Endothelial cell of umbilical vein (primary cell): Measurements from ENCODE around the gene RPS6KA3. TPM values are rescaled to one million over a fixed set of nuclear protein-coding genes. Genes with fewer than 3 reads are reported as not detected.

Experiments used
- BruUV-seq: library from RNA; stranded (reverse); fragments of 400-500 nt; replicated peaks from 2 replicates; lab custom pipeline; 2021; lab: Mats Ljungman, UMichigan
- CTCF ChIA-PET: fragments of 300-600, 350-600 bp; sonication (Branson Sonifier 250); formaldehyde crosslinking; loops from one replicate; lab custom pipeline; 2021; ENCODE audit warnings: antibody characterized with exemption, inconsistent platforms; lab: Charles Lee
- POLR2A ChIA-PET: fragments of 300-600, 350-600 bp; sonication (Branson Sonifier 250); formaldehyde crosslinking; loops from one replicate; lab custom pipeline; 2021; ENCODE audit warnings: antibody characterized with exemption, inconsistent platforms; lab: Charles Lee
- DNase-seq: peaks from one replicate; pipeline ENCODE4 v3.0.0-alpha.2; 2011; ENCODE audit warnings: low read depth, low spot score
- FAIRE-seq: peaks from 2 replicates; lab custom pipeline; 2011; peaks lifted over from hg19 to GRCh38; lab: Jason Lieb, UNC
- H2AFZ ChIP-seq: 2 replicates; pipeline ENCODE4 v1.6.0; 2012; ENCODE audit warnings: low read depth, low read length, control low read depth, inconsistent platforms
- H3K27ac ChIP-seq: 2 replicates; pipeline ENCODE4 v1.5.1; 2011; ENCODE audit warnings: low read depth, mild to moderate bottlenecking, control low read depth, low read length, moderate library complexity; ENCODE audit not compliant: insufficient read depth
- H3K27me3 ChIP-seq, 2 experiments: 2 replicates each; pipeline versions ENCODE4 v1.6.0 to v1.6.1; 2011; ENCODE audit warnings: low read length in 2 of 2, mixed read lengths in 1 of 2; ENCODE audit not compliant: control insufficient read depth in 2 of 2, insufficient read depth in 2 of 2
- H3K36me3 ChIP-seq, 2 experiments: 2 replicates in 1 of 2; 3 replicates in 1 of 2; pipeline ENCODE4 v1.5.1; 2011; ENCODE audit warnings: low read length in 2 of 2, mild to moderate bottlenecking in 1 of 2, moderate library complexity in 1 of 2; ENCODE audit not compliant: control insufficient read depth in 2 of 2, insufficient read depth in 2 of 2; ENCODE audit errors: extremely low read depth in 1 of 2
- H3K4me1 ChIP-seq: 3 replicates; pipeline ENCODE4 v1.5.1; 2011; ENCODE audit warnings: mild to moderate bottlenecking, low read length; ENCODE audit not compliant: control insufficient read depth, insufficient read depth; ENCODE audit errors: extremely low read depth
- H3K4me2 ChIP-seq: 2 replicates; pipeline ENCODE4 v1.6.1; 2011; ENCODE audit warnings: low read length, control low read depth, mixed read lengths; ENCODE audit not compliant: insufficient read depth
- H3K4me3 ChIP-seq, 3 experiments: fragments of 200-600 bp in 1 of 3; sonication (generic), shearing (Covaris generic) in 1 of 3; replicated peaks in 1 of 3; 2 replicates each; pipeline ENCODE4 v1.5.1; 2011 to 2016; ENCODE audit warnings: control low read depth in 3 of 3, low read length in 3 of 3, mild to moderate bottlenecking in 2 of 3, inconsistent platforms in 1 of 3, low read depth in 1 of 3, moderate library complexity in 1 of 3; ENCODE audit not compliant: insufficient read depth in 1 of 3
- H3K79me2 ChIP-seq: 2 replicates; pipeline ENCODE4 v1.6.0; 2012; ENCODE audit warnings: low read length, inconsistent platforms; ENCODE audit not compliant: control insufficient read depth, insufficient read depth
- H3K9ac ChIP-seq: replicated peaks from 2 replicates; pipeline ENCODE3; 2011; ENCODE audit warnings: low read length, control low read depth; ENCODE audit not compliant: insufficient read depth; ENCODE audit errors: extremely low read depth
- H3K9me1 ChIP-seq: replicated peaks from 3 replicates; pipeline ENCODE4 v1.6.0; 2011; ENCODE audit warnings: mild to moderate bottlenecking, low read length; ENCODE audit not compliant: control insufficient read depth, insufficient read depth; ENCODE audit errors: extremely low read depth
- H3K9me3 ChIP-seq: replicated peaks from 2 replicates; pipeline ENCODE4 v1.5.1; 2012; ENCODE audit warnings: low read length, inconsistent platforms; ENCODE audit not compliant: control insufficient read depth, insufficient read depth
- H4K20me1 ChIP-seq: replicated peaks from 2 replicates; pipeline ENCODE3; 2011; ENCODE audit warnings: mild to moderate bottlenecking, low read length; ENCODE audit not compliant: control insufficient read depth, insufficient read depth; ENCODE audit errors: extremely low read depth
- CTCF ChIP-seq, 2 donors: IDR thresholded peaks; 1 replicate in 1 of 2; 2 replicates in 1 of 2; pipeline ENCODE4 v1.5.1; 2011; ENCODE audit warnings: low read length in 2 of 2, mild to moderate bottlenecking in 2 of 2, moderate library complexity in 2 of 2, control low read depth in 1 of 2, inconsistent platforms in 1 of 2, low read depth in 1 of 2; ENCODE audit not compliant: insufficient read depth in 1 of 2; ENCODE audit errors: extremely low read depth in 1 of 2
- EZH2 ChIP-seq: IDR thresholded peaks from 2 replicates; pipeline ENCODE4 v1.6.1; 2012; ENCODE audit warnings: borderline replicate concordance, low read depth, mild to moderate bottlenecking, moderate library complexity, low read length, inconsistent platforms; ENCODE audit not compliant: severe bottlenecking
- FOS ChIP-seq: IDR thresholded peaks from 2 replicates; pipeline ENCODE4 v1.6.1; 2011; ENCODE audit warnings: mild to moderate bottlenecking, low read length, moderate library complexity, borderline replicate concordance; ENCODE audit not compliant: insufficient read depth
- GATA2 ChIP-seq: IDR thresholded peaks from 2 replicates; pipeline ENCODE4 v1.7.0; 2011; ENCODE audit warnings: low read depth, mild to moderate bottlenecking, moderate library complexity, mixed read lengths, low read length; ENCODE audit not compliant: insufficient read length, insufficient read depth
- JUN ChIP-seq: IDR thresholded peaks from 2 replicates; pipeline ENCODE4 v1.6.1; 2011; ENCODE audit warnings: borderline replicate concordance, low read depth; ENCODE audit not compliant: insufficient read length, insufficient read depth
- MAX ChIP-seq: IDR thresholded peaks from 2 replicates; pipeline ENCODE4 v1.6.1; 2011; ENCODE audit not compliant: insufficient read depth, insufficient read length
- MYC ChIP-seq: IDR thresholded peaks from one replicate; pipeline ENCODE4 v1.6.1; 2011; ENCODE audit warnings: mild to moderate bottlenecking, low read depth, low read length
- POLR2A ChIP-seq: IDR thresholded peaks from 2 replicates; pipeline ENCODE4 v1.6.1; 2012; ENCODE audit warnings: low read depth, mild to moderate bottlenecking, control low read depth, low read length
- POLR2AphosphoS5 ChIP-seq: IDR thresholded peaks from 2 replicates; pipeline ENCODE4 v1.6.1; 2012; ENCODE audit warnings: low read depth, mild to moderate bottlenecking, control low read depth, low read length, moderate library complexity; ENCODE audit not compliant: insufficient read depth
- dilution Hi-C: fragments of 300-500 bp; cut with MboI; formaldehyde crosslinking; loops from one replicate; pipeline ENCODE4 v1.15.0; 2019; ENCODE audit warnings: low sequenced_read_pairs; ENCODE audit not compliant: extremely low pct_ligation_motif_present
- intact Hi-C: fragments of 100-400 bp; cut with micrococcal nuclease; formaldehyde crosslinking; loops from one replicate; pipeline ENCODE4 v1.10.0; 2022
- polyA plus RNA-seq, 4 experiments: library from polyadenylated mRNA; depleted of rRNA in 3 of 4; stranded (reverse) in 3 of 4; unstranded in 1 of 4; fragments of >200 nt; gene quantifications; 2 replicates each; pipeline versions ENCODE4 v1.2.1 to v1.2.3, GENCODE V29; 2011 to 2012; ENCODE audit warnings: missing spikeins in 1 of 4
- total RNA-seq: library from RNA; stranded (reverse); gene quantifications from 2 replicates; pipeline ENCODE4 v1.2.3, GENCODE V29; 2021

RPS6KA3 gene
- total and polyA plus RNA-seq, 2 donors (not counting 3 experiments of a cell fraction or from before 2014, with no cell fraction given) = 24.4 to 61.6 TPM

- POLR2A ChIA-PET = no interaction called here
- H3K9ac ChIP-seq = no peak overlapping the region
- DNase-seq = no peak
- peaks cover 0 to 4% of the 10 kb centered on the region in 2 experiments for H3K36me3 ChIP-seq
- no peaks in the 10 kb centered on the region for H3K27me3 ChIP-seq
- H3K79me2 ChIP-seq = no peaks in the 10 kb centered on the region
- FAIRE-seq = no peak
- H3K4me1 ChIP-seq = no peaks in the 10 kb centered on the region
- no peaks in the 10 kb centered on the region for H3K9me1 ChIP-seq
- intact Hi-C loops (no loop called here), dilution Hi-C loops (no loop called here)
- H3K4me3 ChIP-seq = no peak overlapping the region
- H4K20me1 ChIP-seq = no peaks in the 10 kb centered on the region
- no peak overlapping the region for H3K27ac ChIP-seq
- CTCF ChIA-PET = no interaction called here
- BruUV-seq = no TSS peak
- no peak for TF ChIP-seq JUN
- no peak for TF ChIP-seq MYC
- TF ChIP-seq POLR2AphosphoS5 = no peak
- no peak for TF ChIP-seq POLR2A
- TF ChIP-seq FOS = no peak
- no peak for TF ChIP-seq GATA2
- TF ChIP-seq EZH2 = no peak
- no peak for TF ChIP-seq CTCF (IDR thresholded peaks at IDR 0.05; ENCODE audit: extremely low read depth in 1 of 2, insufficient read depth in 1 of 2, low read depth in 1 of 2, low read length in 2 of 2)
- TF ChIP-seq MAX = no peak
- H2AFZ ChIP-seq = no peak overlapping the region
- no peak overlapping the region for H3K4me2 ChIP-seq
- H3K9me3 ChIP-seq = no peaks in the 10 kb centered on the region
Measured at GRCh38 chrX:20177093-20177492, 89.6 kb downstream of the RPS6KA3 start.
